GM12801 (cell line): Measurements from ENCODE around the gene MPIG6B.

ENCODE experiments used
- CTCF ChIP-seq: IDR thresholded peaks from one replicate; pipeline ENCODE4 v1.5.1; 2011; ENCODE audit warnings: control low read depth; ENCODE audit not compliant: insufficient read length; ENCODE audit errors: extremely low read depth

The MPIG6B gene

GRCh38 chr6:31712296-31712695 lies 10.9 kb upstream of the MPIG6B start:
- no peak for TF ChIP-seq CTCF

- TF ChIP-seq CTCF, result no peak
Observed at GRCh38 chr6:31713465-31713864, 9.7 kb upstream of the MPIG6B start.

- TF ChIP-seq CTCF, result no peak
Observed at GRCh38 chr6:31713991-31714684, 9.0 kb upstream of the MPIG6B start.

- TF ChIP-seq CTCF, result no peak
Observed at GRCh38 chr6:31715022-31715958, 7.9 kb upstream of the MPIG6B start, which contains the start of gene LY6G6D. TSS of gene LY6G6D (plus strand) at chr6:31715348. CDS start at chr6:31715356, 8 bp downstream.

- no peak for TF ChIP-seq CTCF
Observed at GRCh38 chr6:31717499-31718222, 5.5 kb upstream of the MPIG6B start.

- TF ChIP-seq CTCF, result no peak
Observed at GRCh38 chr6:31718265-31718664, 4.9 kb upstream of the MPIG6B start.

- no peak for TF ChIP-seq CTCF
Observed at GRCh38 chr6:31719001-31719400, 4.2 kb upstream of the MPIG6B start.
